OCI-LY7 (cell line): ENCODE results near the gene RHOG. TPM values are rescaled to one million over a fixed set of nuclear protein-coding genes. Genes with fewer than 3 reads are reported as not detected.

Experiments
- BruUV-seq: library from RNA; stranded (reverse); fragments of 400-500 nt; replicated peaks from 2 replicates; lab custom pipeline; 2021; lab: Mats Ljungman, UMichigan
- CTCF ChIA-PET: fragments of 300-600 bp; sonication (Branson Sonifier 250); formaldehyde crosslinking; loops from one replicate; lab custom pipeline; 2022; ENCODE audit warnings: antibody characterized with exemption; ENCODE audit not compliant: unreplicated experiment; lab: Charles Lee
- POLR2A ChIA-PET: fragments of 300-600 bp; sonication (Branson Sonifier 250); formaldehyde crosslinking; loops from one replicate; lab custom pipeline; 2022; ENCODE audit warnings: antibody characterized with exemption; lab: Charles Lee
- DNase-seq: peaks from one replicate; pipeline ENCODE4 v3.0.0-alpha.2; 2015; ENCODE audit warnings: low spot score
- H2AFZ ChIP-seq: fragments of 200-600 bp; sonication (generic), shearing (Covaris generic); 2 replicates; pipeline ENCODE4 v1.6.1; 2014; ENCODE audit warnings: mild to moderate bottlenecking, antibody characterized with exemption, low read length, moderate library complexity
- H3K27ac ChIP-seq: fragments of 200-600 bp; sonication (generic); 2 replicates; pipeline ENCODE4 v1.5.1; 2014; ENCODE audit warnings: mixed run types, low read depth, mild to moderate bottlenecking, moderate library complexity, low read length, inconsistent platforms; ENCODE audit not compliant: poor library complexity, severe bottlenecking
- H3K36me3 ChIP-seq: fragments of 200-600 bp; sonication (generic); 2 replicates; pipeline ENCODE4 v1.6.1; 2014; ENCODE audit warnings: mild to moderate bottlenecking, antibody characterized with exemption, low read length, moderate library complexity, mixed read lengths; ENCODE audit not compliant: insufficient read depth
- H3K4me1 ChIP-seq: fragments of 200-600 bp; sonication (generic); 2 replicates; pipeline ENCODE4 v1.5.1; 2014; ENCODE audit warnings: mild to moderate bottlenecking, low read length; ENCODE audit not compliant: insufficient read depth, poor library complexity, severe bottlenecking
- H3K4me2 ChIP-seq: fragments of 200-600 bp; sonication (generic); 2 replicates; pipeline ENCODE4 v1.6.1; 2014; ENCODE audit warnings: mild to moderate bottlenecking, low read length
- H3K4me3 ChIP-seq: fragments of 200-600 bp; sonication (generic); 2 replicates; pipeline ENCODE4 v1.5.1; 2014; ENCODE audit warnings: mild to moderate bottlenecking, low read depth, low read length; ENCODE audit not compliant: poor library complexity, severe bottlenecking
- H3K79me2 ChIP-seq: fragments of 200-600 bp; sonication (generic); 2 replicates; pipeline ENCODE4 v1.6.1; 2016; ENCODE audit warnings: low read depth, mild to moderate bottlenecking, low read length, moderate library complexity, mixed read lengths; ENCODE audit not compliant: insufficient read depth
- H3K9me2 ChIP-seq: fragments of 200-600 bp; sonication (generic); 2 replicates; pipeline ENCODE4 v1.6.1; 2016; ENCODE audit warnings: mild to moderate bottlenecking, low read length, mixed read lengths; ENCODE audit not compliant: insufficient read depth
- H3K9me3 ChIP-seq: fragments of 200-600 bp; sonication (generic); 2 replicates; pipeline ENCODE4 v1.6.1; 2014; ENCODE audit warnings: mild to moderate bottlenecking, mixed run types, low read length, mixed read lengths
- H4K20me1 ChIP-seq: fragments of 200-600 bp; sonication (generic); 2 replicates; pipeline ENCODE4 v1.6.1; 2014; ENCODE audit warnings: mild to moderate bottlenecking, antibody characterized with exemption, low read length, moderate library complexity, mixed read lengths; ENCODE audit not compliant: insufficient read depth
- CTCF ChIP-seq: fragments of 200-600 bp; sonication (generic); conservative IDR thresholded peaks from 2 replicates; pipeline ENCODE4 v1.5.1; 2014; ENCODE audit warnings: mild to moderate bottlenecking, antibody characterized with exemption, low read length, moderate library complexity, mixed read lengths
- EZH2phosphoT487 ChIP-seq: fragments of 200-600 bp; sonication (generic); IDR thresholded peaks from 2 replicates; pipeline ENCODE4 v1.6.1; 2018; ENCODE audit warnings: low read depth, borderline replicate concordance, mild to moderate bottlenecking, mixed run types, antibody characterized with exemption, low read length, moderate library complexity, mixed read lengths
- intact Hi-C: fragments of 100-400 bp; cut with micrococcal nuclease; formaldehyde crosslinking; loops from one replicate; pipeline ENCODE4 v1.10.0; 2022; ENCODE audit not compliant: unreplicated experiment
- total RNA-seq, 2 experiments: library from RNA; depleted of rRNA in 1 of 2; stranded (reverse); fragments of >200 nt in 1 of 2; shearing (Covaris generic) in 1 of 2; gene quantifications; 2 replicates each; pipeline ENCODE4 v1.2.3, GENCODE V29; 2014 to 2022

The RHOG gene
- total RNA-seq, 2 experiments from 2014 or later: 26.2 to 57.8 TPM

DNA sequence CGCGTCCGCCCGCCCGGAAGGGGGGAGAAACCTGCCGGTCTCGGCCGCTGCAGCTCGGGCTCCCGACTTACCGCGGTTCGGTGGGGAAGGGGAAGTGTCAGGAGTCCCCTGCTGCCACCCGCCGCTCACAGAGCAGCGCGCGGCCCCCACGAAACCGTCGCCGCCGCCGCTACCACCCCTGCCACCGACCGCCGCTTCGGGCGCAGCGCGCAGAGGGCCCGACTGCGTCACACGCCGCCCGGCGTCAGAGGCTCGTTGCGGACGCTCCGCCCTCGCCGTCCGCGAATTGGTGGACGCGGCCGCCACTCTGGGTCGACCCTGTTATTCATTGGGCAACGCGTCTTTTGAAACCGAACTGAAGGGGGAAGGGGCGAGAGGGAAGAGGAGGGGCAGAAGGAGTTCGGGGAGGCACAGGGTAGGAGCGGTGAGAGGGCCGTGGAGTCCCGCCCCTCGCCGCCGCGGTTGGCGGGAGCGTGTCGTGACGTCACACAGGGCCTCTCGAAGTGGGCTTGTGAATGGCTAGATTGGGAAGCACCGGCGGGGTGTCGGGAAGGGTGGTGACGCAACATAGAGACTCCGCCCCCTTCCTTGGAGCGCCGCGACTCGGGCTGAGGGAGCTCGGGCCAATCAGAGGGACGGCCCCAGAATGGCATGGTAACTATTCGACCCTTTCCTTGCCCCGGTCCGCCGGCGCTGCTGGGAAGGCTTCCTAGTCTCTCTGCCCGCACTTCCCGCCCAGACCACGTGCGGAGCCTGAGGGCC, 43.2 kb downstream of the RHOG start, which contains the start of gene NUP98:
TSS of gene NUP98 (minus strand) at position 226 of the 762 bp plus-strand sequence. CDS start 15,437 bp downstream, outside the sequence.
- CTCF ChIA-PET: no interaction called here
- TF ChIP-seq EZH2phosphoT487: no peak
- peak; percentile 4; the same call in 1 of the 2 replicates for TF ChIP-seq CTCF
- peak within 1 kb of the TSS; percentile 93 for H3K4me3 ChIP-seq
- BruUV-seq: no TSS peak
- H2AFZ ChIP-seq: peak within 1 kb of the TSS; percentile 84
- intact Hi-C loops: loop anchor here (1.0 kb wide), 1 partner anchor 40 kb away; no protein-coding TSS in a partner anchor
- H4K20me1 ChIP-seq: peaks cover 14% of the 10 kb centered on the region
- no peaks in the 10 kb centered on the region for H3K9me3 ChIP-seq
- POLR2A ChIA-PET: interaction anchor here (0.8 to 1.5 kb wide), 3 partner anchors 10 to 56 kb away, joined by 4 to 7 read pairs (median 4); no protein-coding TSS in a partner anchor
- H3K4me1 ChIP-seq: peaks cover 29% of the 10 kb centered on the region
- peak; percentile 100 for DNase-seq
- peaks cover 40% of the 10 kb centered on the region for H3K36me3 ChIP-seq
- H3K9me2 ChIP-seq: no peaks in the 10 kb centered on the region
- H3K4me2 ChIP-seq: peak within 1 kb of the TSS; percentile 98
- H3K27ac ChIP-seq: peak within 1 kb of the TSS; percentile 73
- peaks cover 48% of the 10 kb centered on the region for H3K79me2 ChIP-seq

GRCh38 chr11:3796801-3797328, 43.9 kb downstream of the RHOG start:
- H3K9me3 ChIP-seq: no peaks in the 10 kb centered on the region
- H3K4me1 ChIP-seq: peaks cover 29% of the 10 kb centered on the region
- H3K27ac ChIP-seq: peak overlapping the region; percentile 55
- POLR2A ChIA-PET: interaction anchor here (1.5 kb wide), 1 partner anchor 13 kb away, joined by 7 read pairs; no protein-coding TSS in a partner anchor
- no peak for DNase-seq
- peak; percentile 37; the same call in 1 of the 2 replicates for TF ChIP-seq CTCF
- TF ChIP-seq EZH2phosphoT487: no peak
- peaks cover 46% of the 10 kb centered on the region for H3K36me3 ChIP-seq
- peaks cover 54% of the 10 kb centered on the region for H3K79me2 ChIP-seq
- H2AFZ ChIP-seq: peak overlapping the region; percentile 34; the same call in 1 of the 2 replicates
- H3K4me2 ChIP-seq: peak overlapping the region; percentile 95
- CTCF ChIA-PET: no interaction called here
- no peaks in the 10 kb centered on the region for H3K9me2 ChIP-seq
- peak overlapping the region; percentile 93 for H3K4me3 ChIP-seq
- H4K20me1 ChIP-seq: peaks cover 14% of the 10 kb centered on the region
- BruUV-seq: no TSS peak
- intact Hi-C loops: loop anchor here (1.0 kb wide), 1 partner anchor 40 kb away; no protein-coding TSS in a partner anchor
